Endothelial cell of umbilical vein (primary cell): ENCODE results near the gene FAM168B. TPM values are rescaled to one million over a fixed set of nuclear protein-coding genes. Genes with fewer than 3 reads are reported as not detected.

Experiments
- BruUV-seq: library from RNA; stranded (reverse); fragments of 400-500 nt; replicated peaks from 2 replicates; lab custom pipeline; 2021; lab: Mats Ljungman, UMichigan
- CTCF ChIA-PET: fragments of 300-600, 350-600 bp; sonication (Branson Sonifier 250); formaldehyde crosslinking; loops from one replicate; lab custom pipeline; 2021; ENCODE audit warnings: antibody characterized with exemption, inconsistent platforms; lab: Charles Lee
- POLR2A ChIA-PET: fragments of 300-600, 350-600 bp; sonication (Branson Sonifier 250); formaldehyde crosslinking; loops from one replicate; lab custom pipeline; 2021; ENCODE audit warnings: antibody characterized with exemption, inconsistent platforms; lab: Charles Lee
- DNase-seq: peaks from one replicate; pipeline ENCODE4 v3.0.0-alpha.2; 2011; ENCODE audit warnings: low read depth, low spot score
- FAIRE-seq: peaks from 2 replicates; lab custom pipeline; 2011; peaks lifted over from hg19 to GRCh38; lab: Jason Lieb, UNC
- H2AFZ ChIP-seq: 2 replicates; pipeline ENCODE4 v1.6.0; 2012; ENCODE audit warnings: low read depth, low read length, control low read depth, inconsistent platforms
- H3K27ac ChIP-seq: 2 replicates; pipeline ENCODE4 v1.5.1; 2011; ENCODE audit warnings: low read depth, mild to moderate bottlenecking, control low read depth, low read length, moderate library complexity; ENCODE audit not compliant: insufficient read depth
- H3K27me3 ChIP-seq, 2 experiments: 2 replicates each; pipeline versions ENCODE4 v1.6.0 to v1.6.1; 2011; ENCODE audit warnings: low read length in 2 of 2, mixed read lengths in 1 of 2; ENCODE audit not compliant: control insufficient read depth in 2 of 2, insufficient read depth in 2 of 2
- H3K36me3 ChIP-seq, 2 experiments: 2 replicates in 1 of 2; 3 replicates in 1 of 2; pipeline ENCODE4 v1.5.1; 2011; ENCODE audit warnings: low read length in 2 of 2, mild to moderate bottlenecking in 1 of 2, moderate library complexity in 1 of 2; ENCODE audit not compliant: control insufficient read depth in 2 of 2, insufficient read depth in 2 of 2; ENCODE audit errors: extremely low read depth in 1 of 2
- H3K4me1 ChIP-seq: 3 replicates; pipeline ENCODE4 v1.5.1; 2011; ENCODE audit warnings: mild to moderate bottlenecking, low read length; ENCODE audit not compliant: control insufficient read depth, insufficient read depth; ENCODE audit errors: extremely low read depth
- H3K4me2 ChIP-seq: 2 replicates; pipeline ENCODE4 v1.6.1; 2011; ENCODE audit warnings: low read length, control low read depth, mixed read lengths; ENCODE audit not compliant: insufficient read depth
- H3K4me3 ChIP-seq, 3 experiments: fragments of 200-600 bp in 1 of 3; sonication (generic), shearing (Covaris generic) in 1 of 3; replicated peaks in 1 of 3; 2 replicates each; pipeline ENCODE4 v1.5.1; 2011 to 2016; ENCODE audit warnings: control low read depth in 3 of 3, low read length in 3 of 3, mild to moderate bottlenecking in 2 of 3, inconsistent platforms in 1 of 3, low read depth in 1 of 3, moderate library complexity in 1 of 3; ENCODE audit not compliant: insufficient read depth in 1 of 3
- H3K79me2 ChIP-seq: 2 replicates; pipeline ENCODE4 v1.6.0; 2012; ENCODE audit warnings: low read length, inconsistent platforms; ENCODE audit not compliant: control insufficient read depth, insufficient read depth
- H3K9ac ChIP-seq: replicated peaks from 2 replicates; pipeline ENCODE3; 2011; ENCODE audit warnings: low read length, control low read depth; ENCODE audit not compliant: insufficient read depth; ENCODE audit errors: extremely low read depth
- H3K9me1 ChIP-seq: replicated peaks from 3 replicates; pipeline ENCODE4 v1.6.0; 2011; ENCODE audit warnings: mild to moderate bottlenecking, low read length; ENCODE audit not compliant: control insufficient read depth, insufficient read depth; ENCODE audit errors: extremely low read depth
- H3K9me3 ChIP-seq: replicated peaks from 2 replicates; pipeline ENCODE4 v1.5.1; 2012; ENCODE audit warnings: low read length, inconsistent platforms; ENCODE audit not compliant: control insufficient read depth, insufficient read depth
- H4K20me1 ChIP-seq: replicated peaks from 2 replicates; pipeline ENCODE3; 2011; ENCODE audit warnings: mild to moderate bottlenecking, low read length; ENCODE audit not compliant: control insufficient read depth, insufficient read depth; ENCODE audit errors: extremely low read depth
- EZH2 ChIP-seq: IDR thresholded peaks from 2 replicates; pipeline ENCODE4 v1.6.1; 2012; ENCODE audit warnings: borderline replicate concordance, low read depth, mild to moderate bottlenecking, moderate library complexity, low read length, inconsistent platforms; ENCODE audit not compliant: severe bottlenecking
- FOS ChIP-seq: IDR thresholded peaks from 2 replicates; pipeline ENCODE4 v1.6.1; 2011; ENCODE audit warnings: mild to moderate bottlenecking, low read length, moderate library complexity, borderline replicate concordance; ENCODE audit not compliant: insufficient read depth
- GATA2 ChIP-seq: IDR thresholded peaks from 2 replicates; pipeline ENCODE4 v1.7.0; 2011; ENCODE audit warnings: low read depth, mild to moderate bottlenecking, moderate library complexity, mixed read lengths, low read length; ENCODE audit not compliant: insufficient read length, insufficient read depth
- JUN ChIP-seq: IDR thresholded peaks from 2 replicates; pipeline ENCODE4 v1.6.1; 2011; ENCODE audit warnings: borderline replicate concordance, low read depth; ENCODE audit not compliant: insufficient read length, insufficient read depth
- MYC ChIP-seq: IDR thresholded peaks from one replicate; pipeline ENCODE4 v1.6.1; 2011; ENCODE audit warnings: mild to moderate bottlenecking, low read depth, low read length
- POLR2AphosphoS5 ChIP-seq: IDR thresholded peaks from 2 replicates; pipeline ENCODE4 v1.6.1; 2012; ENCODE audit warnings: low read depth, mild to moderate bottlenecking, control low read depth, low read length, moderate library complexity; ENCODE audit not compliant: insufficient read depth
- dilution Hi-C: fragments of 300-500 bp; cut with MboI; formaldehyde crosslinking; loops from one replicate; pipeline ENCODE4 v1.15.0; 2019; ENCODE audit warnings: low sequenced_read_pairs; ENCODE audit not compliant: extremely low pct_ligation_motif_present
- intact Hi-C: fragments of 100-400 bp; cut with micrococcal nuclease; formaldehyde crosslinking; loops from one replicate; pipeline ENCODE4 v1.10.0; 2022
- polyA plus RNA-seq, 4 experiments: library from polyadenylated mRNA; depleted of rRNA in 3 of 4; stranded (reverse) in 3 of 4; unstranded in 1 of 4; fragments of >200 nt; gene quantifications; 2 replicates each; pipeline versions ENCODE4 v1.2.1 to v1.2.3, GENCODE V29; 2011 to 2012; ENCODE audit warnings: missing spikeins in 1 of 4
- total RNA-seq: library from RNA; stranded (reverse); gene quantifications from 2 replicates; pipeline ENCODE4 v1.2.3, GENCODE V29; 2021
- TF ChIP-seq, protein P1 (sequence below), 2 donors: IDR thresholded peaks; 1 replicate in 1 of 2; 2 replicates in 1 of 2; pipeline ENCODE4 v1.5.1; 2011; ENCODE audit warnings: low read length in 2 of 2, mild to moderate bottlenecking in 2 of 2, moderate library complexity in 2 of 2, control low read depth in 1 of 2, inconsistent platforms in 1 of 2, low read depth in 1 of 2; ENCODE audit not compliant: insufficient read depth in 1 of 2; ENCODE audit errors: extremely low read depth in 1 of 2

FAM168B gene
- total and polyA plus RNA-seq, 2 donors (not counting 3 experiments of a cell fraction or from before 2014, with no cell fraction given): 109 to 183 TPM

GRCh38 chr2:131004446-131005209 is 88.6 kb downstream of the FAM168B start:
- H3K4me3 ChIP-seq: no peak overlapping the region
- H2AFZ ChIP-seq: no peak overlapping the region
- DNase-seq (no peak), FAIRE-seq (no peak)
- H4K20me1 ChIP-seq: no peaks in the 10 kb centered on the region
- H3K9ac ChIP-seq: no peak overlapping the region
- H3K9me3 ChIP-seq: no peaks in the 10 kb centered on the region
- BruUV-seq: no TSS peak
- intact Hi-C loops (no loop called here), dilution Hi-C loops (no loop called here)
- TF ChIP-seq EZH2 (no peak), MYC (no peak), GATA2 (no peak), POLR2AphosphoS5 (no peak), FOS (no peak), JUN (no peak)
- TF ChIP-seq, protein P1, sequence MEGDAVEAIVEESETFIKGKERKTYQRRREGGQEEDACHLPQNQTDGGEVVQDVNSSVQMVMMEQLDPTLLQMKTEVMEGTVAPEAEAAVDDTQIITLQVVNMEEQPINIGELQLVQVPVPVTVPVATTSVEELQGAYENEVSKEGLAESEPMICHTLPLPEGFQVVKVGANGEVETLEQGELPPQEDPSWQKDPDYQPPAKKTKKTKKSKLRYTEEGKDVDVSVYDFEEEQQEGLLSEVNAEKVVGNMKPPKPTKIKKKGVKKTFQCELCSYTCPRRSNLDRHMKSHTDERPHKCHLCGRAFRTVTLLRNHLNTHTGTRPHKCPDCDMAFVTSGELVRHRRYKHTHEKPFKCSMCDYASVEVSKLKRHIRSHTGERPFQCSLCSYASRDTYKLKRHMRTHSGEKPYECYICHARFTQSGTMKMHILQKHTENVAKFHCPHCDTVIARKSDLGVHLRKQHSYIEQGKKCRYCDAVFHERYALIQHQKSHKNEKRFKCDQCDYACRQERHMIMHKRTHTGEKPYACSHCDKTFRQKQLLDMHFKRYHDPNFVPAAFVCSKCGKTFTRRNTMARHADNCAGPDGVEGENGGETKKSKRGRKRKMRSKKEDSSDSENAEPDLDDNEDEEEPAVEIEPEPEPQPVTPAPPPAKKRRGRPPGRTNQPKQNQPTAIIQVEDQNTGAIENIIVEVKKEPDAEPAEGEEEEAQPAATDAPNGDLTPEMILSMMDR (IDR thresholded peaks at IDR 0.05; ENCODE audit: extremely low read depth in 1 of 2, insufficient read depth in 1 of 2, low read depth in 1 of 2, low read length in 2 of 2): no peak
- ChIA-PET POLR2A (no interaction called here), CTCF (interaction anchor here (1.1 kb wide), 1 partner anchor 10 kb away, joined by 3 read pairs; no protein-coding TSS in a partner anchor)
- H3K36me3 ChIP-seq: no peaks in the 10 kb centered on the region
- H3K79me2 ChIP-seq: no peaks in the 10 kb centered on the region
- H3K4me1 ChIP-seq: no peaks in the 10 kb centered on the region
- H3K9me1 ChIP-seq: no peaks in the 10 kb centered on the region
- H3K27ac ChIP-seq: no peak overlapping the region
- no peak overlapping the region for H3K4me2 ChIP-seq
- H3K27me3 ChIP-seq: peaks cover 0 to 6% of the 10 kb centered on the region in 2 experiments
